ENCODE data around the gene DICER1.
A peak's percentile ranks its signal among the peaks of the same experiment; 100 is the strongest.
"Not testable (repeated sequence)": the region's sequence is repeated elsewhere in the genome, so short reads cannot be mapped to it uniquely, and the experiment has no call there.

DICER1 gene

DNA sequence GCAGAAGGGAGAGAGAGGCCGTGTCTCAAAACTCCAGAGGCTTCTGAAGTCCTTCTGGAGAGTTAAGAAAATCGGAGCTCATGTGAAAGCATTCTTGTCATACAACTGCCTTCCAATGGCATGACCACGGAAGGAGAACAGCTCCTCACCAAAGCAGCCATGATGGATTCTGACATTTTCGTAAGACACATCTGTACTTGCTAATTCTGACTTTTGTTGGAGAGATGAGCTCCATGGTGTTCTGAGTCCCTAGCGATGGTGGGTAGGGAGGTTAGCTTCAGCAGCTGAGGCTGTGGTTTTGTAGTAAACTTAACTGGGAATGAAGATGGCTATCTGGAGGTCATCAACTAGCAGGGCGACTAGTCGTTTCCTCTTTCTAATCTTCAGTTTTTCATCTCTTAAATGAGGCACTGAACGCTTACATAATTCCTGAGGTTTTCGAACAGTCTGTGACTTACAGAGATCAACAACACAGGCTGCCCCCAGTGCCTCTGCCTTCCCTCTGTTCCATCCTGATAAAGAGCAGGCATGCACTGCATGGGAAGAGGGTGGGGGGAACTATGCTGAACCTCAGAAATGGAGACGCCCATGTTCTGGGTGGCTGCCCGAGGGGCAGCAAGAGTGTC is 28.6 kb upstream of the DICER1 start:
- DNase-seq (ENCODE audit: low read depth): no peak

DNA sequence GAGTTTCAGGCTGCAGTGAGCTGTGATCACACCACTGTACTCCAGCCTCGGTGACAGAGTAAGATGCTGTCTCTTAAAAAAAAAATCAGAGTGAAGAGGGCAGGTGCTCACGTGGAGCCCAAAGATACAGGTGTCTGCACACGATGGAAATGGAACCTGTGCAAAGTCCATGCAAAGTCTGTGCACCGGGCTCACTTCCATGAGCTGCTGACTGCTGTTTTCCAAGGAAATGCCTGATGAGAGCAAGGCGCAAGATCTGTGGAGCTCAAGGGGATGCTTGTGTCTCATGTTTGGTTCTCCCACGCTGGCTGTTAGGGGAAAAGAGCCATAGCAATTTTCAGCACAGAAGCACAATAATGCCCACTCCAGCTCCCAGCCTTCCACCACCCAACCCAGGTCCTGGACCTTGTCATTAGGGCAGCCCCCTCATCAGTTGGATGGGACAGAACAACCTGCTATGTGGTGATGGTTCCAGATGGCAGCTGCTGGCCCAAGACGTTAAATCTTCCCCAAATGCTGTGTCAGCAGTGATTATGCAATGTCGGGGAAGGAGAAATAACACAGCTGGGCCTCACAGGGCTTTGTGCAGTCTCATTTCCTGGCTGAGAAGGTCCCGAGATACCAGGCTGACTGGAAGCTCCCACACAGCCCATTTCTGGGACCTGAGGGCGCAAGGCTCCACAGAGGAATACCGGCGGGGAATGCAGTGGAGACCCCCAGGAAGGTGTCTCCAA is 27.9 kb upstream of the DICER1 start:
- DNase-seq (ENCODE audit: low read depth): peak; percentile 29

DNA sequence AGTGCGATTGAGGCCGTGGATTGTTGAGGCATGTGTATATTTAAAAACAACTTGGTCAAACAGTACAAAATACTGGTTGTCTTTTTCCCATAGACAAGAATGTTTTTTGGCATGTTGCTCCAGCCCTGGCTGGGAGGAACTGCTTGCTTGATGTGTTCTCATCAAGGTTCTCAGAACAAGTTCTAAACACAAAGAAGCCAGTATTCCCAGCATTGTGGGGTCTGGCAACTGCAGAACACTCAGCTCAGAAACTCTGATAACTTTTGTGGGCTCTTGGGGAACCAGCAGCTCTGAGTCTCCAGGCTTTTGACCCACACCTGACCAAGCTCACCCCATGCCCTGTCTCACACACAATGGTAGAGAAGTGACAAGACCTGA is 27.1 kb upstream of the DICER1 start:
- no peak for DNase-seq (ENCODE audit: low read depth)

DNA sequence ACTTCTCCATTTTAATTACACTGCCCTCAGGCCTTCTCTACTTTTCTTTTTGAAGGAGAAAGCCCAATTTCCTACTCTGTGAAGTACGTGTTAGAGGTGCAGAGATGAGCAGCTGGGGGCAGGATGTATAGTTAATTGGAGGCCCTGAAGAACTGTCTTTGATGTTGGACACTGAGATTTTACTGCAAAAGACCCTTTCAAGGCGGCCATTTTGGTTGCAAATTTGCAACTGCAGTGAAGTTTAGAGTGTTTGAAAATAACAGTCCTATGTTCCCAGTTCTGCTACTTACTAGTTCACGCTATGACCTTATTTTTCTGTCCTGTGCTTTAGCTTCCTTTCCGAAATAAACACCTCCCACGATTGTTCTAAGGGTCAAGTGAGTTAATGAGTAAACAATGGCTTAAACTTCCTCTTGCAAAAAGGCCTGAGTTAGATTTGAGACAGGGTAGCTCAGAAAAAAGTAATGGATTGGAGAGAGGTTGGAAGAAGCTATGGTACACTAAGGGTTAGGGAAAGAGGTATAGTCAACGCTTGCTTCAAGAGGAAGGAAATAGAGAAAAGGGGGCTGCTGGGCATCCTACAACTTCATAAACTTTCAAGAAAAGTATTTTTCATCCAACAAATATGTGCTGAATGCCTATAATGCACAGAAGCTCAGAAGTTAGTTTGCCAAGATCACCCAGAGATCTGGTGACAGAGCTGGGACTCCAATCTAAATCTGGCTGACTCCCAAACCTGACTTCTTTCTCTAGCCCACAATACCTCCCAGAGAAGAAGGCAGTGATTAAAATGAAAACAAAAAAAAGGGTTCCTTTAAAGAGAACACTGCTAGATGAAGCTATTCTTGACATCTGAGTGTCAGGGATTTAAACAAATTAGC is 26.4 kb upstream of the DICER1 start:
- DNase-seq (ENCODE audit: low read depth): no peak

DNA sequence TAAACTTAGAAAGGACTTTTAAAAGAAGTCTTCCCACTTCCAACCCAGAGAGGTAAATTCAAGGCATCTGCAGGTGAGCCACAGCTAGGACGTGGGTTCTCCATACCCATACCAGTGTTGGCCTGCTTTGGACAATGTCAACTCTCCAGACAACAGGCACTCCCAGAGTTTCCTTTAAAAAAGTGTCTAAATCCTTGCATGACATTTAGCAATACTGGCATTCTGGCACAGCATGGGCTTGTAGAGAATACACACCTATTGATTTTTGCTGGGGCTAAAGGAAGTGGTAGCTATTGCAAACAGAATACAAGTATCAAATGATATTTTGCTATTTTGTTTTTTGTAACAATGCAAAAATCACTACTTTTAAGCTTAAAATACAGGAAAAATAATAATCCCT is 25.8 kb upstream of the DICER1 start:
- no peak for DNase-seq (ENCODE audit: low read depth)

DNA sequence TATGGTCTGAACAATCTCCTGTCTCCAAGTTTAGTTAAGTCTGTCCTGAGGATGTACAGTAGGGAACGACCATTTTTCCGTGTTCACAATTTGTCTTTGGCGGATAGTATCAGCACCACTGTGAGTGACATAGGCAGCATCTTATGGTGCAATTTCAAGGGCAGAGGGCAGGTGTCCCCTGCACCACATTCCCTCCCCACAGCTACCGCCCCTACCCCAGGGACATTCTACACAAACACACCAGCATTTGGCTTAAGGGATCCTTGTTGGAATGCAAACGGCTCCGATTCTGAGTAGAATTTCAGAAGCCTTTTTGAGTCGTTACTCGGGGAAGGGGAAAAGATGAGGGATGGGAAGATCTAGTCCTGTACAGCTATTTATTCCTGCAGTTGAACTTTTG is 25.1 kb upstream of the DICER1 start:
- DNase-seq (ENCODE audit: low read depth): no peak

DNA sequence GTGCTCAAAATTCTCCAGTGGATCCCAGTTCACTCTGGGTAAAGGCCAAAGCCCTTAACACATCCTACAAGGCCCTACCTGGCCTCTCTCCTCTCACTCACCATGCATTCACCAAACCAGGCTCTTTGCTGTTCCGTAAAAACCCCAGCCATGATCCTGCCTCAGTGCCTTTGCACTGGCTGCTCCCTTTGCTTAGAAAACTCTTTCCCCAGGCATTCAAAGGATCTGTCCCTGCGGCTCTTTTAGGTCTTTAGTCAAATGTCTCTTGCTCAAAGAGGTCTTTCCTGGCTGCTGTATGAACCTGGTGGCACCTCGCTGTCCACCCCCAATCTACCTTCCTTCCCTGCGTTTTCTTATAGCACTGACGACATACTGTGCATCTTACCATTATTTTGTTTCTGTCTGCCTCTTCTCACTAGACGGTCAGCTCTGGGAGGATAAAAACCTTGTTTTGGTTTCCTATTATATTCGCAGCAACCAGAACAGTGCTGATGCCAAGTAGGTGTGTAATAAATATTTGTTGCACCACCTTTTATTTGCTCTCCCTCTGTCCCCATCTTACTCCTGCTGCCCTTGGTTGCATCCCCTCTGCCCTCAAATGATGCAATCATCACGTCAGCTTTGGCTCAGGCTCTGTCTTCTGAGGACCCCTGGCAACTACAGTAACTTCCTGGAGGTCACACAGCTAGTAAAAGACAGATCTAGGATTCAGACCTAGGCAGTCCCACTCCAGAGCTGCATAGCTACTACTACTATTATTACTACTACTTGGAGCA is 23.8 kb upstream of the DICER1 start:
- DNase-seq (ENCODE audit: low read depth): no peak

DNA sequence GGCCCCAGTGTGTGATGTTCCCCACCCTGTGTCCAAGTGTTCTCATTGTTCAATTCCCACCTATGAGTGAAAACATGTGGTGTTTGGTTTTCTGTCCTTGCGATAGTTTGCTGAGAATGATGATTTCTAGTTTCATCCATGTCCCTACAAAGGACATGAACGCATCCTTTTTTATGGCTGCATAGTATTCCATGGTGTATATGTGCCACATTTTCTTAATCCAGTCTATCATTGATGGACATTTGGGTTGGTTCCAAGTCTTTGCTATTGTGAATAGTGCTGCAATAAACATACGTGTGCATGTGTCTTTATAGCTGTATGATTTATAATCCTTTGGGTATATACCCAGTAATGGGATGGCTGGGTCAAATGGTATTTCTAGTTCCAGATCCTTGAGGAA is 18.3 kb upstream of the DICER1 start:
- DNase-seq (ENCODE audit: low read depth): not testable (repeated sequence)

DNA sequence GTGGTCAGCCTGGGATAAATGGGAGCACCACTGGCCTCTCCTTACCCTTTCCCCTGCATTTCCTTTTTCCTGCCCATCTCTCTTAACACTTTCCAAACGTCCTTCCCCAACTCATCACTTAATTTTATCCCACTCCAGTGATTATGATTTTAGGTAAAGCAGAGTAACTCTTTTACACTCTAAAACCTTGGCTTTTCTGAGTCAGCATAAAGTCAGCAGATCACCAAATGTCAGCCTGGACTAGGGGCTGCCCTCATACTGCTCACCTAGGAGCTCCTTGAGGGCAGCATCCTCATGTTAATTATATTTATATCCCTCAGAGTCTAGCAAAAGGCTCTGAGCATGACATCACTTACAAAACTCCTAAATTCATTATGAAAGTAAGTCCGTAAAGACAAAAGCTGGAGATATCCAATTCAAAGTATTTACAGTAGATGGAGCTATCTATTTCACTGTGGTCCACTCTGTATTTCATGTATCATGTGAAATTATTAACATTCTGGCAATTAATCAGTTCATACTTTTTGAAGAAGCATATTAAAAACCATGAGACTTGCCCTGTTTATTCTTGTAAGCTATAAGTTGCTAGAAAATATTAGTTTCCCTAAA is 17.0 kb upstream of the DICER1 start:
- DNase-seq (ENCODE audit: low read depth): no peak

DNA sequence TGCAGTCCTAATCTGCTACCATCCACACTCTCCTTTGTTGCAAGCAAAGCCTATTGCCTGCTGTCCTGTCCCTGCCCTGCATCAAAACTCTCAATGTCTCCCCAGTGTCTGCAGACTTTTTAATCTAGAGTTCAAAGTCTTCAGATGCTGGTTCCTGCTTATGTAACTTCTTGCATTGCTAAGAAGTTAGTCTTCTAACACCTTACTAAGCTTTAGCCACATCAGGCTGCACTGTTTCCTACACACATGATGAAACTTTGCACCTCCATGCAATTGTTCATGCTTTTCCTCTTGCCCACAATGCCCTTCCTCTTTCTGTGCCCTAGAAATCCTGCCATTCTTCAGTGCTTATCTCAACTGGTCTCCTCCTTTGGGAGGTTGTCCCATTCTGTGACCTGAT is 16.2 kb upstream of the DICER1 start:
- DNase-seq (ENCODE audit: low read depth): no peak

DNA sequence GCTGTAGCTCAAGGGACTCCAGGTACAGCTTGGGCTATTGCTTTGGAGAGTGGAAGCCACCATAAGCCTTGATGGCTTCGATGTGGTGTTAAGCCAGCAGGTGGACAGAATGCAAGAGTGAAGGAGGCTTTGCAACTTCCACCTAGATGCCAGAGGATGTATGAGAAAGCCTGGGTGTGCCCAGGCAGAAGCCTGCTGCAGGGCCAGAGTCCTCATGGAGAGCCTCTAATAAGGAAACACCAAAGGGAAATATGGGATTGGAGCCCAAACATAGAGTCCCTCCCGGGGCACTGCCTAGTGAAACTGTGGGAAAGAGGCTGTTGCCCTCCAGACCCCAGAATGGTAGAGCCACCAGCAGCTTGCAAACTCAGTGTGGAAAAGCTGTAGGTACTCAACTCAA is 9.8 kb upstream of the DICER1 start:
- no peak for DNase-seq (ENCODE audit: low read depth)

DNA sequence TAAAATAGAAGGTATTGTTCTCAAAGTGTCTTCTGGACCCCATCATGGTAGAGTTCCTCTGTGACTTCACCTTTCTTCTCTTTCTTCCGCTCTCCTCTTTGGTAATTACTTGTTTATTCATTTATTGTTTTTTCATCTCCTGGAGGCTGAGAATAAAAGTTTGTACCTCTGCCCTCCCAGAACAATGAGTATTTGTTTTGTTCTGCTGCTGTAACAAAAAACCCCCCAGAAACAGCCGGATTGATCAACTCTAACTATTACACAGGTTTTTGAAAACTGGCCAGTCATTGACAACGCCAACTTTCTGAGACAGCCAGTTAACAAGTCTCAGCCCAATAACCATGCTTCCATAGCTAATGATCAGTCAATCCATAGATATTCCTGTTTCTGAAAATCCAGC is 8.2 kb upstream of the DICER1 start:
- DNase-seq (ENCODE audit: low read depth): no peak

DNA sequence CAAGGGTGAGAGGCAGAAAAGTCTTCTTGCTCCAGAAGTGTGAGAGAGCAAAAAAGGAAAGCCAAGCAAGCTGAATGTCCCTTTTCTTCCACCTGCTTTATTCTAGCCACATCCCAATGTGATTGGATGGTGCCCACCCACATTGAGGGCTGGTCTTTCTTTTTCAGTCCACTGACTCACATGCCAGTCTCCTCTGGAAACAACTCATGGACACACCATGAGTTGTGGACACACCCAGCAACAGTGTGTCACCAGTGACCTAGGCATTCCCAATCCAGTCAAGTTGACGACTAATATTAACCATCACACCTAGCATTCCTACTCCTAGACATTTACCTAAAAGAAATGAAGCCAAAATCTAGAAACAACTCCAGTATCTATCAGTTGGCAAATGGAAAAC is 7.2 kb upstream of the DICER1 start:
- no peak for DNase-seq (ENCODE audit: low read depth)

DNA sequence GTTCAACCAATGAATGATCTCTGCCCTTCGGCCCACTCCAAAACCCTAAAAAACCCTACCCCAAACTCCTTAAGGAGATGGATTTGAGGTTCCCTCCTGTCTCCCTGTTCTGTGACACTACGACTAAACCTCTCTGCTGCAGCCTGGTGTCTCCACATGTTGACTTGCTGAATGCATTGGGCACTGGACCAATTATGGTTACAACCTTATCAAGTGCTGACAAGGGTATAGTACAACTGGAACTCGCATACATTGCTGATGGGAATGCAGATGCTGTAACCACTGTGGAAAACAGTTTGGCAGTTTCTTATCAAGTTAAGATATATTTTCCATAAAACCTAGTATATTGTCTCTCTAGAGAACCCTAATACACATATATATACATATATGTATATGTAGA is 6.3 kb upstream of the DICER1 start:
- DNase-seq (ENCODE audit: low read depth): no peak

DNA sequence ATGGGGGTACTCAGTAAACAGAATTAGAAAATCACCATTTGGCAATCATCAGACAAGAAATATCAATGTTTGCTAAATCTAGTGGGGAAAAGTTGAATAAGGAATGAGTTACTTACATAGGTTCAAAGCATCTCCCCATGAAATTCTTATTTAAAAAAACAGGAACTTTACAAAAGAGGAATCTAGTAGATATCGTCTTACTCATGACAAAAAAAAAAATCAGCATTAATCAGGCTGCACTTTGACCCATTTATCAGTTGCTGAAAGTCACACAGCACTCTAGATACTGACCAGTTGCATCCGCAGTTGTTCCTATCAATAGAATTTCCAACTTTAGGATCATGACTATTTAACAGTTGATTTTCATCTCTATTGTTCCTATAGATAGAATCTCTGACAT is 5.8 kb upstream of the DICER1 start:
- no peak for DNase-seq (ENCODE audit: low read depth)

DNA sequence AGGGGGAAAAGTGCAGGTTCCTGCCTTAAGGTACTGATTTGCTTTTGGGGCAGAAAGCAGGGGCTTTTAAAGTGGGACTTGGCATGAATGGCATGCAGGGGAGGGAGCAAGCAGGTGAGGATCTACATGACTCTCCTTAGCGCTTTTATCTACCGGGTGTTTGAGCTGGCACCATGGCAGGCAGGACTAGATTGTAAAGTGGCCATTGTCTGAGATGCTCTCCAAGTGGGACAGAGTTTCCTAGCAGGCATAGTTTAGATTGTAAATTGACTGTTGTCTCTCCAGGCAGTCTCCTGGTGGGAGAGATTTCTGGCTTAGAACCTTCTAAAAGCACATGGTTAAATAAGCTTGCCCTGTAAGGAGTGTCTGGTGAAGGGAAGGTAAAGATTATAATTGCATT is 5.3 kb upstream of the DICER1 start:
- DNase-seq (ENCODE audit: low read depth): no peak

DNA sequence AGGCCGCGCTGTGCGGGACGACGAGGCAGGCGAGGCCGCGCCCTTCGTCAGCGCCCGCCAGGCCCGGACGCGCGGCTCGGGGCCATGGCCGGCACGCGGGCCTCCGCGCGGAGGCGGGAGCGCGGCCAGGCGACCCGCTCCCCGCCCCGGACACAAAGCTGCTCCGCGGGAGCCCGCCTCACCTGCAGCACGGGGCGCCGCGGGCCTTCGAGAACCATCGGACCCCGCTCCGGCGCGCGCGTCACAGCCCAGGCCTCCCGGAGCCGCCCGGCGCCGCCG is 342 bp downstream of the DICER1 start:
- DNase-seq (ENCODE audit: low read depth): no peak

DNA sequence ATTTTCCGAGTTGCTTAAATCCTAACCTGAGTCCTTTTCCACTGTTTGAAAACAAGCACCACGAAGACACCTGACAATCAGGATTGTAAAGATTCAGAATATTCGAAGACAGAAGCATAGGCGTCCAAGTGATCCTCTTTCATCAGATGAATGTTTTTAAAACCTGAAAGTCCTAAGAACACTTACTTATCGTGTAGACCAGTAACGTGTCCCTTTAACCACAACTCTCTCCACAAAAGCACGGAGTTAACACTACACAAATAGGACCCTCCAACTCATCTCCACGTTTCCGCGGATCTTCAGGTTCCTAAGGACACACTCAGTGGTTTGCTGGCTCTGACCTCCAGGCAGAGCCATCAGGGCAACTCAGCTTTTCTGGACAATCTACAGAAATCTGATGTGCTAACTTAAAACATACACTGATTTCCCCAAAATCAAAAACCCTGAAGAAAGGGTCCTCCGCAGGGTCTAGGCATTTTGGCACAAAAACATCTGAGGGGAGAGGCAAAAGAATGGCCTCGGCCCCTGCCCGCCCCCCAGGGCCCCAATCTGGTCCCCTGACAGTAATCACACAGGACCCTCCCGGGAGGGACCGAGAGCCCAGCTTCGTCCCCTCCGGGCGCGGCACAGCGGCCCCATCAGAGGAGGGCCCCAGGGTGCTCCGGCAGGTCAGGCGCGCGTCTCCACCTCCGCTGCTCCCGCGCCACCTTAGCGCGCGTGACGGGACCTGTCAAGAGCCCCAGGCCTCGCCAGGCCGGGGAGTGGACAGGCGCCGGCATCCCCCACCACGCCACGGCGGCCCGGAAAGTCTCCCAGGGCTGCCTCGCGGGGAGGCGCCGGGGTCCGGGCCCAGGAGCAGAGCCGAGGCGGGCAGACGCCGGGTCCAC is 925 bp downstream of the DICER1 start:
- peak; percentile 26 for DNase-seq (ENCODE audit: low read depth)

DNA sequence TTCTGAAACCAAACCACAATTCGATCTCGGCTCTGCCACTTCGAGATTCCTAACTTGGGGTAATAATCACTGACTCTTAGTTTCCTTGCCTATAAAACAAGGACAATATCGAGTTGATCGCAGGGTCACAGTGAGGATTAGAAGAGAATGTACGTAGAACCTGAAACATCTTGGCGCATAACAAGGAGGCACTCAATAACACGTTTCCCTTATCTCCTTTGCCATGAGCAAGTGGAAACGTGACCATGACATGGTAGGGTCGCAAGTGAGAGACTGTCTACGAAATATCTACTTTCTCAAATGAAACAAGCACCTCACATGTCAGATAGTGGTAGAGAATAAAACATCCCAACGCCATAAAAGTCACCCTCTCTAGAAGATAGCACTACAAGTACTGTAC is 2.3 kb downstream of the DICER1 start:
- no peak for DNase-seq (ENCODE audit: low read depth)

DNA sequence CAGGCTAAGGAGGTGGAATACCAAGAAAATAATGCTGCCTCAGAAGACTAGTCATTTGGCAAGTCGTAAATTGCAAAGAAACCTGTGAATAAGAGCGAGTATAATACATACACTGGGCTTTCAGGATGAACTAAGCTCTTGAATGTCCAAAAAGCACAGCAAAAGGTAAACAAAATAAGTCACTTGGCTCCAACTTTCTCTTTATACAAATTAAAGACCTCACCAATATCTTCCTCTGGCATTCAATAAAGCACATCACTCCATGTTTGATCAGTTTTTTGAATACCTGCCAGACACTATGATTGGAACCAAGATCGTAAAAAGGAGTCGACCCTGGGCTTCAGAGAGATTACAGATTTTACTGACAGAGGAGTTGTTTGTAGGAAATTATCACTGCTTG is 3.5 kb downstream of the DICER1 start:
- no peak for DNase-seq (ENCODE audit: low read depth)

DNA sequence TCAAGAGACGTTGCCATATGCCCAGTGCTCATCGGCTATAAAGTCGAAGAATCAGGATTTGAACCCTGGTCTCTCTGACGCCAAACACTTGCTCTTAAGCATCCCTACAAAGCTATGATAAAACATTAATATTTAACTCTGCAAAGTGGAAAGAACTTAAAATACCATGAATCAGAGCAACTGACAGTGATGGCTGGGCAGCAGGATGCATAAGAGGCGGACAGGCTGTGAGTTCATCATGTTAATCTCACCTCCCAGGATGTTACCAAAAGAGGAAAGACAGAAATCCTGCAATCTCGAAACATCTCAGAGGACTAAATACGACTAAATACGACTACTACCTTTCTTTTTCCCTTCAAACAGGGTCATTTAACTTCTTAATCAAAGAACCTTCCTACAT is 5.8 kb downstream of the DICER1 start:
- no peak for DNase-seq (ENCODE audit: low read depth)
